ENCODE results near the gene GNMT. TPM values are rescaled to one million over a fixed set of nuclear protein-coding genes. Genes with fewer than 3 reads are reported as not detected.

GNMT gene
- polyA plus RNA-seq, 1 donor = 0.49 TPM

Other genes starting within 250 kb of the GNMT start
- 5.1 TPM for gene PRPH2, start 238.2 kb upstream of the GNMT start, polyA plus RNA-seq (ENCODE audit: insufficient read length)
- gene TBCC, start 214.7 kb upstream of the GNMT start, polyA plus RNA-seq (ENCODE audit: insufficient read length) = 13.0 TPM
- 14.5 TPM for gene BICRAL, start 178.7 kb upstream of the GNMT start, polyA plus RNA-seq (ENCODE audit: insufficient read length)
- 71.8 TPM for gene RPL7L1, start 81.1 kb upstream of the GNMT start, polyA plus RNA-seq (ENCODE audit: insufficient read length)
- not detected for gene PTCRA, start 44.7 kb upstream of the GNMT start, polyA plus RNA-seq (ENCODE audit: insufficient read length)
- gene CNPY3, start 31.3 kb upstream of the GNMT start, polyA plus RNA-seq (ENCODE audit: insufficient read length) = 29.5 TPM
- gene PEX6, start 18.4 kb downstream of the GNMT start, polyA plus RNA-seq (ENCODE audit: insufficient read length) = 20.9 TPM
- 47.7 TPM for gene PPP2R5D, start 23.8 kb downstream of the GNMT start, polyA plus RNA-seq (ENCODE audit: insufficient read length)
- gene MEA1, start 53.2 kb downstream of the GNMT start, polyA plus RNA-seq (ENCODE audit: insufficient read length) = 38.2 TPM
- 245 TPM for gene KLHDC3, start 53.5 kb downstream of the GNMT start, polyA plus RNA-seq (ENCODE audit: insufficient read length)
- gene RRP36, start 60.9 kb downstream of the GNMT start, polyA plus RNA-seq (ENCODE audit: insufficient read length) = 43.6 TPM
- gene CUL7, start 93.1 kb downstream of the GNMT start, polyA plus RNA-seq (ENCODE audit: insufficient read length) = 52.6 TPM
- 45.6 TPM for gene MRPL2, start 98.7 kb downstream of the GNMT start, polyA plus RNA-seq (ENCODE audit: insufficient read length)
- 28.5 TPM for gene KLC4, start 98.9 kb downstream of the GNMT start, polyA plus RNA-seq (ENCODE audit: insufficient read length)
- gene PTK7, start 115.6 kb downstream of the GNMT start, polyA plus RNA-seq (ENCODE audit: insufficient read length) = 53.6 TPM
- gene SRF, start 210.5 kb downstream of the GNMT start, polyA plus RNA-seq (ENCODE audit: insufficient read length) = 48.6 TPM
- gene CUL9, start 221.4 kb downstream of the GNMT start, polyA plus RNA-seq (ENCODE audit: insufficient read length) = 20.2 TPM